NCI-H1930 (cell line): ENCODE results near the gene MS4A12.
"Not testable (repeated sequence)": the region's sequence is repeated elsewhere in the genome, so short reads cannot be mapped to it uniquely, and the experiment has no call there.

ENCODE experiments used
- DNase-seq, 2 experiments: peaks; one replicate each; lab custom pipeline; 2025; lab: John Stamatoyannopoulos, UW

Gene MS4A12

DNA sequence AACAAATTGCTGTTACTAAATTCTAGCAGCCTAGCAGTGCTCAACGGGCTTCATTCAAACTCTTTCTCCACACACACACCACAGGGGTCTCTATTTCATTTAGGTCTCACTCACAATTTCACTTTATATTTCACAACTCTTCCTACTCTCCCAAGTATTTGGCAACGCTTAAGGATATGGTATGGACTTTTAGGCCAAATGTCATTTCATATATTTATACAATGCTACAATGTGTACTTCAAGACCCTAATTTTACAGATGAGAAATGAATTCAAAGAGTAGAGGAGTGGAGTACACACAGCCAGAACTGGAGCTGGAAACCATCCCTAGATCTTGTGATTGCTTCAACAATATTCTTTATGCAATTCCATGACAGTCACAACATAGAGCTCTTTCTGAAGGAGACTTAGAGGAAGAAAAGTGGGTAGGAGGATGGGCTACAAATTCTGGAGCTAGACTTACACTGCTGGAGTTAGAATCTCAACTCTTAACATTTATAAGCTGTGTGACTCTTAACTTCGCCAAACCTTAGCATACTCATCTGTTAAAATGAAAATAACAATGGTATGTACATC lies 20.2 kb downstream of the MS4A12 start:
- DNase-seq: no peak

DNA sequence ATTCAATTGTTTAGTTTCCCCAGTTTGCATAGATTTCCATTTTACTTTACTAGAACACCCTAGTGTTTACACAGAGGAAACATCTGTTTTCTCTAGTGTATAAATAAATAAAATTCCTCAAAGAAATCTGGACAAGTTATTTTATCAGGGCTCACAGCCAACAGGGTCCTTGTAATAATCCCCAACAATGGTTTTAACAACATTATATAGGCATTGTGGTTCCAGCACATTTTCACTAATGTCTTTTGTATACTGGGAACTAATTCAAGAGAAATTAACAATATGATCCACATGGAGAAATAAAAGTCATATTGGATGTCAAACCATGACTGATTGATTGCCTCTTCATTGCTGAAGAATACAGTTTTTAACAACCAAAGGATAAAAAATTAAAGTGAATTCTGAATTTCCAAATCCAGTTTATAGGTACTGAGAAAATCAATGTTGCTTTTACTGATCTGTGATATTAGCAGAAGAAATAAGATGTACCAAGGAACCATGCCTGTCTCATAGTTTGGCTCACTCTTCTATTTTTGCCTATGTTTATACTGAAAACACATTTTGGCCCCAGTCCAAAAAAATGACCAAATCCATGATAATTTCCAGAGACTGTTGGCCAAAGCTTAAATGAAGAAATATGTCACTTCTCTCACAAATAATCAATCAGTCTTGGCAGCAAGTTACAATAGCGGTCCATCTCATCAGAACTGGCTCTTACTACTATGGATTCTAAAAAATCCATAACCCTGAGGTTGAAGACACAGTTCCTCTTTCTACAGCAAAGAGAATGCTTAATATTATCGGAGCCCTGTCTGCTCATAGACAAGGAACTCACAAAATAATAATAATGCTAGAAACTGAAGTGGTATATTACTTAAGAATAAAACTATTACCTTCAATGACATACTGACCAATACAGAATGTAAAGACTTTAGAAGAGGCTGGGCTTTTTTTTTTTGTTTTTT lies 21.2 kb downstream of the MS4A12 start:
- DNase-seq: no peak

DNA sequence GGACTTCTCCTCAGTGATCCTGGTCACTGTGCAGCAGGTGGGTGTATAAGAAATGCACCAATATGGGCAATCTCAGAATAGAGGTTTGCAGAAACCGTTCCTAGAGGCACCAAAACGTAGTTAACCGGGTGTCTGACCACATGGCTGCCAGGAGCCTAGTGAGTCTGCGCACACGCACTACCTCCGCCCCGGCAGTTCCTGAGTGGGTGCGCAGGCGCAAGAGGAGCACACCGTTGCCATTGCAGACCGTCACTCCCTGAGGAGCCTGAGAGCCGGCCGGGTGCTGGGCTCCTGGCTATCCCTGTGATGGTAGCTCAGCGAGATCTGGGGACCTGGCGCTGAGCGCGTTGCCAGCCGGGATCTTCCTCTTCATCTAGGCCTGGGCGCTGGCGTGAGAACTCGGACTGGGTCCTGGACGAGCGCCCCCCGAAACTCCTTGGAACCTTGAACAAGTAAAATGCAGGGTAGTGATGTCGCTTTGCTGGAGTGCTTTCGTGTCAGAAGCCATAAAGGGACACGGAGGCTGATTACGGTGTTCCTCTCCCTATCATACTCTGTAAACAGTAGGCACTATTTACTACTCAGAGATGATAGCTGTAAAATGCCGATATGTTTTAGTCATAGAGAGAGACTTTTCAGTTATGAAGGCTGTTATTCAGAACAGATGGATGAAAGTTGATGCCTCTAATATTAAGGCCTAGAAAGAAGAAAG lies 22.7 kb downstream of the MS4A12 start, which contains the start of gene MS4A13:
Gene MS4A13 (plus strand): TSS at position 249 of the 712 bp plus-strand sequence. CDS start 2,692 bp downstream, outside the sequence.
- no peak for DNase-seq

DNA sequence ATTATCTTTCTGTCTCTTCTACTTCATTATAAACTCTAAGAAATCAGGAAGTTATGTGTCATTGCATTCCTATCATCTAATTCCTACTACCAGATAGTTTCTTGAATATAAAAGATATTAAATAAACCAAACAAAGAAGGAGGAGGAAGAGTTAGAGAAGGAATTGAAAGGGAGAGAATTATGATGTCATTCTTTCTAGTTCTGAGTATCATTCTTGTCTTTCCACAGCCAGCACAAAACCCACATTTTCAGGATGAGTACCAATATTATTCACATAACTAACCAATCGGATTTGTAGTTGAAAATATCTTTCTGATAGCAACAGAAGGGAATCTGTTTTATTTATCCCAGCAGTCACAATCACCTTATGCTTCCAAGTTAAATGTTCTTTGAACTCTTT lies 35.9 kb downstream of the MS4A12 start:
- no peak for DNase-seq

DNA sequence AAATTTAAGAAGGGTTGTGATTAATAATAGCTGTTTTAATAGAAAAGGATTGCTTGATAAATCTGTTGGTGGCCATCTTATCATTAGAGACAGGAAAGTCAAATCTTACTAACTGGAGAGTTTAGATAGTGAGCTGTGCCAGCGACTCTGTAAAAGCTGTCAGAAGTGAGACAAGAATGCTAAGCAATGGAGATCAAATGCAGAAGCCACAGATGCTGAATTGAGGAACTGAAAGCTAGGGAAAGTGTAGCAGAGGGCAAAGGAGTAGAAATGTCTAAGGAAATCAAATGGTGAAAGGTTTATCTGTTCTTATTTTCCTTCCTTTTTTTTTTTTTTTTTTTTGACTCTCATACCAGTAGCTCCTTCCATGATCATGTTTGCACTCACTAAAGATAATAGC lies 36.4 kb downstream of the MS4A12 start:
- no peak for DNase-seq

DNA sequence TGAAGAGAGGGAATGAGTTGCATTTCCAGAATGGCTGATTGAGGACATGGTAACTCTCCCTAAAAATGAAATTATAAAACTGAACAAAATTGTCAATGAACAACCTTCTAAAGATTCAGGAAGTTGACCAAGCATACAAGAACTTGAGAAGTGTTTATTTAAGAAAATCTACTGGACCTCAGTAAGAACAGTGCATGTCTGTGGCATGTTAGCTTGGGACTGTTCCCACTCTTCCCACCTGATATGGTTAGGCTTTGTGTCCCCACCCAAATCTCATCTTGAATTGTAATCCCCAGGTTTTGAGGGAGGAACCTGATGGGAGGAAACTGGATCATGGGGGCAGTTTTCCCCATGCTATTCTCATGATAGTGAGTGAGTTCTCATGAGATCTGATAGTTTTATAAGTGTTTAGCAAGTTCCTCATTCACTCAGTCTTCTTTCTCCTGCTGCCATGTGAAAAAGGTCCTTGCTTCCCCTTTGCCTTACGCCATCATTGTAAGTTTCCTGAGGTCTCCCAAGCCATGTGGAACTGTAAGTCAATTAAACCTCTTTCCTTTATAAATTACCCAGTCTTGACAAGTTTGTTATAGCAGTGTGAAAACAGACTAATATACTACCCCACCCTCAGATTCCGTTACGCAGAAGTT lies 38.0 kb downstream of the MS4A12 start:
- DNase-seq: no peak

DNA sequence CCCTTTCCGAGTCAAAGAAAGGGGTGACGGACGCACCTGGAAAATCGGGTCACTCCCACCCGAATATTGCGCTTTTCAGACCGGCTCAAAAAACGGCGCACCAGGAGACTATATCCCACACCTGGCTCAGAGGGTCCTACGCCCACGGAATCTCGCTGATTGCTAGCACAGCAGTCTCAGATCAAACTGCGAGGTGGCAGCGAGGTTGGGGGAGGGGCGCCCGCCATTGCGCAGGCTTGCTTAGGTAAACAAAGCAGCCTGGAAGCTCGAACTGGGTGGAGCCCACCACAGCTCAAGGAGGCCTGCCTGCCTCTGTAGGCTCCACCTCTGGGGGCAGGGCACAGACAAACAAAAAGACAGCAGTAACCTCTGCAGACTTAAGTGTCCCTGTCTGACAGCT lies 39.8 kb downstream of the MS4A12 start:
- DNase-seq: not testable (repeated sequence)

DNA sequence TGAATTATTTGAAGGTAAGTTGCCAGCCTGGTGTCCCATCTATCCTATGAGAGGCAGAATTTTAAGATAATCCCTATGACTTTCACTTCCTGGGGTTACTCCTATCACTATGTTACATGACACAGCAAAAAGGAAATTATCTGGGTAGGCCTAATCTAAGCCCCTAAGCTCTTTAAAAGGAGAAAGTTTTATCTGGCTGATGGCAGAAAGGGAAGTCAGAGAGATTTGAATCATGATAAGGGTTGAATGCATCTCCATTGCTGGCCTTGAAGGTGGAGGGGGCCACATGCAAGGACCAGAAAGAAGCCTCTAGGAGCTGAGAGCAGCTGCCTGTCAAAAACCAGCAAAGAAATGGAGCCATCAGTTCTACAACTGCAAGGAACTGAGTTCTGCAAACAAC lies 46.0 kb downstream of the MS4A12 start:
- DNase-seq: not testable (repeated sequence)

DNA sequence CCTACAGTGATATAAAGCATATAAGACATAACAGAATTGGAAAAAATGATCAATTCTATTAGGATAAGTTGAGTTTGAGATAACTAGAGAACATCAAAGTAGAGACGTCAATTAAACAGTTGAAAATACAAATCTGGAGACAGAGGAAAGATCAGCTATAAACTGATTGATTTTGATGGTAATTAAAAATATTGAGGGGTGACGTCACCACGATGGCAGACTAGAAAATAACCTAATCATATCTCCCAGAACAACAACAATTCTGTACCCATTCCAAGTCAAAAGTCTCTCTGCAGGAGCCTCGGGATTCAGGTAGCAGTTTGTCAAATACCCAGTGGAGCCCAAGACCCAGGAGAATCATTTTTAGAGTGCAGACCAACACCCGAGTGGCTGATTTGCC lies 51.5 kb downstream of the MS4A12 start:
- DNase-seq: no peak
